ENCODE data around the gene EWSR1. TPM values are rescaled to one million over a fixed set of nuclear protein-coding genes. Genes with fewer than 3 reads are reported as not detected.

Gene EWSR1, protein sequence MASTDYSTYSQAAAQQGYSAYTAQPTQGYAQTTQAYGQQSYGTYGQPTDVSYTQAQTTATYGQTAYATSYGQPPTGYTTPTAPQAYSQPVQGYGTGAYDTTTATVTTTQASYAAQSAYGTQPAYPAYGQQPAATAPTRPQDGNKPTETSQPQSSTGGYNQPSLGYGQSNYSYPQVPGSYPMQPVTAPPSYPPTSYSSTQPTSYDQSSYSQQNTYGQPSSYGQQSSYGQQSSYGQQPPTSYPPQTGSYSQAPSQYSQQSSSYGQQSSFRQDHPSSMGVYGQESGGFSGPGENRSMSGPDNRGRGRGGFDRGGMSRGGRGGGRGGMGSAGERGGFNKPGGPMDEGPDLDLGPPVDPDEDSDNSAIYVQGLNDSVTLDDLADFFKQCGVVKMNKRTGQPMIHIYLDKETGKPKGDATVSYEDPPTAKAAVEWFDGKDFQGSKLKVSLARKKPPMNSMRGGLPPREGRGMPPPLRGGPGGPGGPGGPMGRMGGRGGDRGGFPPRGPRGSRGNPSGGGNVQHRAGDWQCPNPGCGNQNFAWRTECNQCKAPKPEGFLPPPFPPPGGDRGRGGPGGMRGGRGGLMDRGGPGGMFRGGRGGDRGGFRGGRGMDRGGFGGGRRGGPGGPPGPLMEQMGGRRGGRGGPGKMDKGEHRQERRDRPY
- total RNA-seq (289 and 295 TPM in 2 replicates), polyA plus RNA-seq (281 and 328 TPM in 2 replicates), polyA minus RNA-seq (288 and 371 TPM in 2 replicates)
- 213 TPM for total RNA-seq (2013)

DNA sequence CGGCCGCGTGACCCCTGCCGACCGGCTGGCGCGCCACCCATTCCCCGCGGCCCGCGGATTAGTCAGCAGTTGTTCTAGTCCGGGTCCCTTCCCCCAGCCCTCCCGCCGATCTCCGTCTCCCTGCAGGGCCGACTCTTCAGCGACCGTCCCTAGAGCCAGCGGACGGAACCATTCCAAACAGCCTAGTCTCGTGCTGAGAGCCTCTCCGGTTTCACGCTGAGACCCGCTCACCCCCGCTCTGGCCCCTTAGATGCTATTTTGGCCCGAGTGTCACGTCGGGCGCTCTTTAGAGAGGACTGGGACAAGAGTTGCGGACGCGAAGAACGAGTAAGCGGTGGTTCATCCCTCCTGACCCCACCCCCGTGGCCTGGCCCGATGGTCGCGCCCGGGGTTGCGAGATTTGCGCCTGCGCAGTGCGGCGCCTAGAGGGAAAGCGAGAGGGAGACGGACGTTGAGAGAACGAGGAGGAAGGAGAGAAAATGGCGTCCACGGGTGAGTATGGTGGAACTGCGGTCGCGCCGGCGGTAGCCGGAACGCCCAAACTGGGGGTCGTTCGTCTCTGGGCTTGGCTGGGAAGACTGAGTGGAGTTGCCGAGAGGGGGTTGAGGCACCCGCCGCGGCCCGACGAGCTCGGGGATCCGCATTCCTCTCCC lies at the start of gene EWSR1, which contains the start of gene RHBDD3:
EWSR1 (plus strand) TSS at position 411 of the 653 bp plus-strand sequence; CDS start at position 480, 69 bp downstream.
RHBDD3 (minus strand) TSS at position 124 of the 653 bp plus-strand sequence. CDS start 2,355 bp downstream, outside the sequence.
- intact Hi-C loops (cut with micrococcal nuclease), result loop anchor here (1.0 to 5.0 kb wide), 5 partner anchors 119 to 614 kb away; partner anchors contain the start of genes AP1B1, MTMR3, NF2 and UQCR10
- Histone ChIP-seq H3K36me3 (replicated peaks in 1 of 2; ENCODE audit: control extremely low read depth in 1 of 2, control insufficient read depth in 1 of 2, extremely low read depth in 1 of 2, insufficient read depth in 2 of 2, low read length in 1 of 2) (peaks cover 0 to 16% of the 10 kb centered on the region in 2 experiments), H3K4me2 (replicated peaks; ENCODE audit: low read depth, low read length, poor library complexity, severe bottlenecking) (peak within 1 kb of the TSS; percentile 94), H3K27ac (ENCODE audit: low read length in 2 of 2) (peak within 1 kb of the TSS; percentile 98 to 99), H3K27me3 (replicated peaks in 1 of 4; ENCODE audit: control extremely low read depth in 1 of 4, control insufficient read depth in 3 of 4, insufficient read depth in 4 of 4, low read length in 3 of 4) (no peaks in the 10 kb centered on the region), H4K20me1 (ENCODE audit: control insufficient read depth, insufficient read depth, low read length, poor library complexity, severe bottlenecking) (peaks cover 43% of the 10 kb centered on the region), H2AFZ (ENCODE audit: insufficient read depth, low read depth, low read length, poor library complexity, severe bottlenecking) (peak within 1 kb of the TSS; percentile 93), H3K4me1 (ENCODE audit: control insufficient read depth in 2 of 2, insufficient read depth in 2 of 2, low read length in 2 of 2) (peaks cover 42 to 47% of the 10 kb centered on the region in 2 donors), H3K79me2 (ENCODE audit: control insufficient read depth, insufficient read depth, low read length) (peaks cover 66% of the 10 kb centered on the region), H3K9ac (ENCODE audit: low read length) (peak within 1 kb of the TSS; percentile 96), H3K4me3 (ENCODE audit: control extremely low read depth in 1 of 5, extremely low read depth in 1 of 5, insufficient read depth in 1 of 5, low read depth in 2 of 5, low read length in 4 of 5) (peak within 1 kb of the TSS; percentile 61 to 96 (median 80)), H3K9me3 (ENCODE audit: control extremely low read depth in 1 of 3, control insufficient read depth in 2 of 3, insufficient read depth in 1 of 3, low read length in 2 of 3) (no peaks in the 10 kb centered on the region)
- under 1% methylated on average over 64 of the region's 67 CpGs for WGBS (ENCODE audit: insufficient coverage)
- peaks cover 50% of the 10 kb centered on the region for H3K4me1 Mint-ChIP-seq
- no peak for TF ChIP-seq EZH2 (IDR thresholded peaks at IDR 0.05; ENCODE audit: borderline replicate concordance, insufficient read depth, low read depth, low read length, poor library complexity, severe bottlenecking)
- TF ChIP-seq, protein P1, sequence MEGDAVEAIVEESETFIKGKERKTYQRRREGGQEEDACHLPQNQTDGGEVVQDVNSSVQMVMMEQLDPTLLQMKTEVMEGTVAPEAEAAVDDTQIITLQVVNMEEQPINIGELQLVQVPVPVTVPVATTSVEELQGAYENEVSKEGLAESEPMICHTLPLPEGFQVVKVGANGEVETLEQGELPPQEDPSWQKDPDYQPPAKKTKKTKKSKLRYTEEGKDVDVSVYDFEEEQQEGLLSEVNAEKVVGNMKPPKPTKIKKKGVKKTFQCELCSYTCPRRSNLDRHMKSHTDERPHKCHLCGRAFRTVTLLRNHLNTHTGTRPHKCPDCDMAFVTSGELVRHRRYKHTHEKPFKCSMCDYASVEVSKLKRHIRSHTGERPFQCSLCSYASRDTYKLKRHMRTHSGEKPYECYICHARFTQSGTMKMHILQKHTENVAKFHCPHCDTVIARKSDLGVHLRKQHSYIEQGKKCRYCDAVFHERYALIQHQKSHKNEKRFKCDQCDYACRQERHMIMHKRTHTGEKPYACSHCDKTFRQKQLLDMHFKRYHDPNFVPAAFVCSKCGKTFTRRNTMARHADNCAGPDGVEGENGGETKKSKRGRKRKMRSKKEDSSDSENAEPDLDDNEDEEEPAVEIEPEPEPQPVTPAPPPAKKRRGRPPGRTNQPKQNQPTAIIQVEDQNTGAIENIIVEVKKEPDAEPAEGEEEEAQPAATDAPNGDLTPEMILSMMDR (IDR thresholded peaks at IDR 0.05), result no peak
- POLR2A ChIA-PET, result interaction anchor here (0.5 to 0.6 kb wide), 2 partner anchors 18 to 489 kb away, joined by 6 to 11 read pairs; no protein-coding TSS in a partner anchor
- H3K4me3 Mint-ChIP-seq, result peak within 1 kb of the TSS; percentile 93
- CTCF ChIA-PET, result interaction anchor here (1.0 kb wide), 1 partner anchor 22 kb away, joined by 3 read pairs; no protein-coding TSS in a partner anchor
- H3K9me3 Mint-ChIP-seq (ENCODE audit: insufficient read depth), result no peaks in the 10 kb centered on the region
- DNase-seq, result peak; percentile 99
- H3K27me3 Mint-ChIP-seq, result no peaks in the 10 kb centered on the region
- H3K27ac Mint-ChIP-seq, result peak within 1 kb of the TSS; percentile 96
- ATAC-seq (ENCODE audit: low read depth), result peak; percentile 86

Measured in B cell (primary cell).